ENCODE measurements around the gene ADGRB3. TPM values are rescaled to one million over a fixed set of nuclear protein-coding genes. Genes with fewer than 3 reads are reported as not detected.

Gene ADGRB3
- total and polyA plus RNA-seq, 2 donors (not counting 3 experiments of a cell fraction or from before 2014, with no cell fraction given), result not detected

GRCh38 chr6:69305456-69305855 is 670.4 kb downstream of the ADGRB3 start:
- H2AFZ ChIP-seq (ENCODE audit: low read depth, low read length), result no peak overlapping the region
- H3K27me3 ChIP-seq (ENCODE audit: control insufficient read depth in 2 of 2, insufficient read depth in 2 of 2, low read length in 2 of 2), result no peaks in the 10 kb centered on the region
- DNase-seq (ENCODE audit: low read depth, low spot score), result no peak
- ChIA-PET CTCF (no interaction called here), POLR2A (no interaction called here)
- H4K20me1 ChIP-seq (replicated peaks; ENCODE audit: control insufficient read depth, extremely low read depth, insufficient read depth, low read length), result no peaks in the 10 kb centered on the region
- no peak overlapping the region for H3K27ac ChIP-seq (ENCODE audit: insufficient read depth, low read depth, low read length)
- H3K4me2 ChIP-seq (ENCODE audit: insufficient read depth, low read length), result no peak overlapping the region
- H3K4me1 ChIP-seq (ENCODE audit: control insufficient read depth, extremely low read depth, insufficient read depth, low read length), result no peaks in the 10 kb centered on the region
- H3K9ac ChIP-seq (replicated peaks; ENCODE audit: extremely low read depth, insufficient read depth, low read length), result no peak overlapping the region
- no peaks in the 10 kb centered on the region for H3K9me3 ChIP-seq (replicated peaks; ENCODE audit: control insufficient read depth, insufficient read depth, low read length)
- no peak for TF ChIP-seq CTCF (IDR thresholded peaks at IDR 0.05; ENCODE audit: extremely low read depth in 1 of 2, insufficient read depth in 1 of 2, low read depth in 1 of 2, low read length in 2 of 2)
- no peak for TF ChIP-seq EZH2 (IDR thresholded peaks at IDR 0.05; ENCODE audit: borderline replicate concordance, low read depth, low read length, severe bottlenecking)
- no peak for TF ChIP-seq MAX (IDR thresholded peaks at IDR 0.05; ENCODE audit: insufficient read depth, insufficient read length)
- TF ChIP-seq FOS (IDR thresholded peaks at IDR 0.05; ENCODE audit: borderline replicate concordance, insufficient read depth, low read length), result no peak
- TF ChIP-seq MYC (IDR thresholded peaks at IDR 0.05; ENCODE audit: low read depth, low read length), result no peak
- TF ChIP-seq POLR2AphosphoS5 (IDR thresholded peaks at IDR 0.05; ENCODE audit: insufficient read depth, low read depth, low read length), result no peak
- no peak for TF ChIP-seq JUN (IDR thresholded peaks at IDR 0.05; ENCODE audit: borderline replicate concordance, insufficient read depth, insufficient read length, low read depth)
- no peak for TF ChIP-seq GATA2 (IDR thresholded peaks at IDR 0.05; ENCODE audit: insufficient read depth, insufficient read length, low read depth, low read length)
- no peak for TF ChIP-seq POLR2A (IDR thresholded peaks at IDR 0.05; ENCODE audit: low read depth, low read length)
- BruUV-seq (replicated peaks), result no TSS peak
- H3K9me1 ChIP-seq (replicated peaks; ENCODE audit: control insufficient read depth, extremely low read depth, insufficient read depth, low read length), result no peaks in the 10 kb centered on the region
- dilution Hi-C loops (cut with MboI; ENCODE audit: extremely low pct_ligation_motif_present, low sequenced_read_pairs) (no loop called here), intact Hi-C loops (cut with micrococcal nuclease) (no loop called here)
- H3K36me3 ChIP-seq (ENCODE audit: control insufficient read depth in 2 of 2, extremely low read depth in 1 of 2, insufficient read depth in 2 of 2, low read length in 2 of 2), result no peaks in the 10 kb centered on the region
- H3K4me3 ChIP-seq (replicated peaks in 1 of 3; ENCODE audit: insufficient read depth in 1 of 3, low read depth in 1 of 3, low read length in 3 of 3), result no peak overlapping the region
- FAIRE-seq, result no peak
- no peaks in the 10 kb centered on the region for H3K79me2 ChIP-seq (ENCODE audit: control insufficient read depth, insufficient read depth, low read length)
